ENCODE measurements around the gene SERPINH1. TPM values are rescaled to one million over a fixed set of nuclear protein-coding genes. Genes with fewer than 3 reads are reported as not detected.

Gene SERPINH1
- total RNA-seq, 1 donor from 2014 or later: 229 TPM

DNA sequence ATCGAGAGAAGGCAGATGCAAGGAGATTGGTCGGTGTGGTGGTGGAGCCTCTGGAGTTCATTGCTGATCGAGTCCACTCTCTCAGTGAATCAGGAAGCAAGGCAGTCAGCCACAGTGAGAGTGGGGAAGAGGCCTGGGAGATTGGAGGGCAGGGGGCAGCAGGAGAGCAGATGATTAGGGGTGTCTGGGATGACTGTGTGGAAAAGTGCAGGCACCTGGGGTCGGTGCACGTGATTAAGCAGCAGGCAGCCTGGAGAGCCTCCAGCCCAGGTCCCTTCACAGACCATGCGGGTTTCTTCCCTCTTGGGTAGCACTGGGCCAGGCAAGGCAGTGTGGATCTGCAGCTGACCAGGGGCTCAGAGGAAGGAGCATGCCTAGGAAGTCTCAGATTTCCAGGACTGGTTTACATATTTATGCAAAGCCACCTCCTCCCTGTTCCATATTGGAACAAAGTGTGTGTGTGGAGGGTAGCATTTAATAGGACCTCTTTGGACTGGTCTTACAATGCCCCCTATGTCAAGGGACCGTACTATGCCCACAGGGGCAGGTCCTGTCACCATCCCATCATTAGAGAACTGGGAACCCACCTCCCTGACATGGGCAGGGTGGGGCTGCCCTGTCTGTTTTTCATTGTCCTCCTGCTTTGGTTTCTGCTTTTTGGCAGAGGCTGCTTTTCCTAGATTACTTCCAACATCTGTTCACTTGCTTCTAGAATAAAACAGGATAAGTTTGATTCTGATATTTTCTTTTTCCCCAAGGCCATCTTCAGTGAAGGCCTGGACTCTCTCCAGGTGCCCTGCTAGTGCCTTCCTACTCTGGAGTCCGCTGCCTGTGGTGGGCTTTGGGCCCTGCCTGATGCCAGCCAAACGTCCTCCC is 22.4 kb upstream of the SERPINH1 start:
- H3K4me3 Mint-ChIP-seq: no peak overlapping the region
- TF ChIP-seq, protein P1, sequence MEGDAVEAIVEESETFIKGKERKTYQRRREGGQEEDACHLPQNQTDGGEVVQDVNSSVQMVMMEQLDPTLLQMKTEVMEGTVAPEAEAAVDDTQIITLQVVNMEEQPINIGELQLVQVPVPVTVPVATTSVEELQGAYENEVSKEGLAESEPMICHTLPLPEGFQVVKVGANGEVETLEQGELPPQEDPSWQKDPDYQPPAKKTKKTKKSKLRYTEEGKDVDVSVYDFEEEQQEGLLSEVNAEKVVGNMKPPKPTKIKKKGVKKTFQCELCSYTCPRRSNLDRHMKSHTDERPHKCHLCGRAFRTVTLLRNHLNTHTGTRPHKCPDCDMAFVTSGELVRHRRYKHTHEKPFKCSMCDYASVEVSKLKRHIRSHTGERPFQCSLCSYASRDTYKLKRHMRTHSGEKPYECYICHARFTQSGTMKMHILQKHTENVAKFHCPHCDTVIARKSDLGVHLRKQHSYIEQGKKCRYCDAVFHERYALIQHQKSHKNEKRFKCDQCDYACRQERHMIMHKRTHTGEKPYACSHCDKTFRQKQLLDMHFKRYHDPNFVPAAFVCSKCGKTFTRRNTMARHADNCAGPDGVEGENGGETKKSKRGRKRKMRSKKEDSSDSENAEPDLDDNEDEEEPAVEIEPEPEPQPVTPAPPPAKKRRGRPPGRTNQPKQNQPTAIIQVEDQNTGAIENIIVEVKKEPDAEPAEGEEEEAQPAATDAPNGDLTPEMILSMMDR (conservative IDR thresholded peaks at IDR 0.05): no peak
- peaks cover 15% of the 10 kb centered on the region for H3K4me1 Mint-ChIP-seq (ENCODE audit: unreplicated experiment)
- H3K36me3 Mint-ChIP-seq: no peaks in the 10 kb centered on the region
- no peaks in the 10 kb centered on the region for H3K27me3 Mint-ChIP-seq
- H3K27ac Mint-ChIP-seq: no peak overlapping the region
- DNase-seq (ENCODE audit: extremely low spot score, unreplicated experiment): no peak
- H3K9me3 Mint-ChIP-seq: no peaks in the 10 kb centered on the region

DNA sequence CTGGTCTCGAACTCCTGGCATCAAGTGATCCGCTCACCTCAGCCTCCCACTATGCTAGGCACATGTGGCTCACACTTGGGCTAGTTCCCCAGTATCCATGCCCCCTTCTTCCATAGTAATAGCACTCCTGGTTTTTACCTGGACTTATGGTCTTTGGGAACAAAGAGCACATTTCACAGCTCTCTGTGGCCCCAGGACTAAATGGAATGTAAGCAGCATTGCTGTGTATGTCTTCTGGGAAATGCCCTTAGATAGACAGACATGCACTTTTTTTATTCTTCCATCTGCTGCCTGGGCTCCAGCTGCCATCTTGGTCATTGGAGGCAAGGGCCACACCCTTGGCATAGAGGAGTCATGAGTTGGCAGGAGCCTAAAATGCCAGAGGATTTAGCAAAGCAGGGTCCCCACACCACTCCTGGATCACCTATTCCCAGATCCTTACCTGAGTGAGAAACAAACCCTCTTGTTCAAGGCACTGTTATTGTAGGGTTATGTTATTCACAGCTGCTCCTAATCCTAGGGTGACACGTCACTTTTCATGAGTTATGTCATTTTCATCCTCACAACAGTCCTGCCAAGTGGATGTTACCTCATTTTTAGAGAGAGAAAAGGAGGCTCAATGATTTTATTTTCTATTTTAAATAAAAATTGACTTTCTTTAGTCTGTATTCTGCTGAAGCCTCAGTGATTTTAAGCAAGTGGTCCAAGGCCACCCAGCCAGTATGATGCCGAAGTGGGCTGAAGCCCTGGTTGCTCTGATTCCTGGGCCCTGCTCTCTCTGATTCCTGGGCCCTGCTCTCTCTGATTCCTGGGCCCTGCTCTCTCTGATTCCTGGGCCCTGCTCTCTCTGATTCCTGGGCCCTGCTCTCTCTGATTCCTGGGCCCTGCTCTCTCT is 20.6 kb upstream of the SERPINH1 start:
- TF ChIP-seq, protein P1 (conservative IDR thresholded peaks at IDR 0.05): no peak
- Mint-ChIP-seq H3K27ac (no peak overlapping the region), H3K27me3 (no peaks in the 10 kb centered on the region), H3K9me3 (no peaks in the 10 kb centered on the region), H3K36me3 (no peaks in the 10 kb centered on the region), H3K4me3 (no peak overlapping the region), H3K4me1 (ENCODE audit: unreplicated experiment) (peaks cover 15% of the 10 kb centered on the region)
- DNase-seq (ENCODE audit: extremely low spot score, unreplicated experiment): no peak

DNA sequence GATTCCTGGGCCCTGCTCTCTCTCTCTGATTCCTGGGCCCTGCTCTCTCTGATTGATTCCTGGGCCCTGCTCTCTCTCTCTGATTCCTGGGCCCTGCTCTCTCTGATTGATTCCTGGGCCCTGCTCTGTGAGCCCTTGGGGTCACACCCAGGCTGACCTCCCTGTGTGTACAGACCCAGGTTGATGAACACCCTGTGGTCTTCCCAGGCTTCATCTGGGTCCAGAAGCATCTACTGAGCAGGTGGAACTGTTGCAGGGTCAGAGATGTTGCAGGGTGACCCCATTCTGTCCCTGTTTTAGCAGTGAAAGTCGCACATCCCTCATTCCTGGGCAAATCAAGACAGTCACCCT is 20.0 kb upstream of the SERPINH1 start:
- Mint-ChIP-seq H3K4me1 (ENCODE audit: unreplicated experiment) (peaks cover 15% of the 10 kb centered on the region), H3K27ac (no peak overlapping the region), H3K27me3 (no peaks in the 10 kb centered on the region), H3K4me3 (no peak overlapping the region), H3K9me3 (no peaks in the 10 kb centered on the region), H3K36me3 (no peaks in the 10 kb centered on the region)
- DNase-seq (ENCODE audit: extremely low spot score, unreplicated experiment): no peak
- TF ChIP-seq, protein P1 (conservative IDR thresholded peaks at IDR 0.05): no peak

DNA sequence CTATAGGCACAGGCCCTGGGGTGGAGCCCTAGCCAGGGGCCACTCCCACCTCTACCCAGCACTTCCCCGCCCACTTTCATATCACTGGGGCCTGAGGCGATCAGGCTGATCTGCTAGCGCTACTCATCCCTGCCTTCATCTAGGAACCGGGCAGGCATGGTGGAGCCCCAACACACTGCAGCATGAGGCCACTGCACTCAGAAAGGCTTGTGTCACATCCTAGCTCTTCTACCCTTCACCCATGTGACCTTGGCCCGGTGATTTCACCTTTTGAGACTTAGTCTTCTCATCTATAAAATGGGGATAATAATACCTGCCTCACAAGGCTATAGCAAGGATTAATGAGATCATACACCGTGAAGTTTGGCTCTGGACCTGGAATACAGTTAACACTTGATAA is 18.2 kb upstream of the SERPINH1 start:
- no peaks in the 10 kb centered on the region for H3K36me3 Mint-ChIP-seq
- H3K4me3 Mint-ChIP-seq: no peak overlapping the region
- DNase-seq (ENCODE audit: extremely low spot score, unreplicated experiment): no peak
- no peaks in the 10 kb centered on the region for H3K9me3 Mint-ChIP-seq
- TF ChIP-seq, protein P1 (conservative IDR thresholded peaks at IDR 0.05): no peak
- H3K27ac Mint-ChIP-seq: no peak overlapping the region
- H3K4me1 Mint-ChIP-seq (ENCODE audit: unreplicated experiment): peaks cover 13% of the 10 kb centered on the region
- no peaks in the 10 kb centered on the region for H3K27me3 Mint-ChIP-seq

DNA sequence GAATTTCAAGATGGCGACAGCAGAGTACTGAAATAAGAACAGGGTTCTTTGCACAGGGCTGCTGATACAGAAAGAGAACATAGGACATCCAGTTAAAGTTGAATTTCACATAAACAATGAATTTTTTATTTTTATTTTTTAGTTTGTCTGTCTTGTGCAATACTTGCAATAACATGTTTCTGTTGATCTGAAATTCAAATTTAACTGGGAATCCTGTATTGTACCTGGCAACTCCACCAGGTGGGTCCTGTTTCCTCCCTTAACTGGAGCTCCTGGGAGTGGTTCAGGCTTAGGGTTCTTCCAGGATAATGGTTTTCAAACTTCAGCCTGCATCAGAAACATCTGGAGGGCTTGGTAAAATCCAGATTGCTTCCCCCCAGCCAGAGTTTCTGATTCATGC is 14.9 kb upstream of the SERPINH1 start:
- H3K27ac Mint-ChIP-seq: no peak overlapping the region
- H3K9me3 Mint-ChIP-seq: no peaks in the 10 kb centered on the region
- peaks cover 8% of the 10 kb centered on the region for H3K4me1 Mint-ChIP-seq (ENCODE audit: unreplicated experiment)

More for the DNA sequence above, 14.9 kb upstream of the SERPINH1 start:
- no peak for DNase-seq (ENCODE audit: extremely low spot score, unreplicated experiment)
- no peak overlapping the region for H3K4me3 Mint-ChIP-seq
- TF ChIP-seq, protein P1 (conservative IDR thresholded peaks at IDR 0.05): no peak
- H3K27me3 Mint-ChIP-seq: no peaks in the 10 kb centered on the region
- no peaks in the 10 kb centered on the region for H3K36me3 Mint-ChIP-seq
